LHCN-M2 (cell line): ENCODE measurements around the gene CEACAM21. TPM values are rescaled to one million over a fixed set of nuclear protein-coding genes. Genes with fewer than 3 reads are reported as not detected.

Source experiments
- DNase-seq: peaks from one replicate; pipeline ENCODE4 v3.0.0-alpha.2; 2012; ENCODE audit warnings: low read depth
- total RNA-seq: library from RNA; depleted of rRNA; stranded (reverse); fragments of >200 nt; gene quantifications from 2 replicates; pipeline ENCODE4 v1.2.3, GENCODE V29; 2014; rRNA removed

CEACAM21 gene
- total RNA-seq, 1 experiment from 2014 or later = not detected

DNA sequence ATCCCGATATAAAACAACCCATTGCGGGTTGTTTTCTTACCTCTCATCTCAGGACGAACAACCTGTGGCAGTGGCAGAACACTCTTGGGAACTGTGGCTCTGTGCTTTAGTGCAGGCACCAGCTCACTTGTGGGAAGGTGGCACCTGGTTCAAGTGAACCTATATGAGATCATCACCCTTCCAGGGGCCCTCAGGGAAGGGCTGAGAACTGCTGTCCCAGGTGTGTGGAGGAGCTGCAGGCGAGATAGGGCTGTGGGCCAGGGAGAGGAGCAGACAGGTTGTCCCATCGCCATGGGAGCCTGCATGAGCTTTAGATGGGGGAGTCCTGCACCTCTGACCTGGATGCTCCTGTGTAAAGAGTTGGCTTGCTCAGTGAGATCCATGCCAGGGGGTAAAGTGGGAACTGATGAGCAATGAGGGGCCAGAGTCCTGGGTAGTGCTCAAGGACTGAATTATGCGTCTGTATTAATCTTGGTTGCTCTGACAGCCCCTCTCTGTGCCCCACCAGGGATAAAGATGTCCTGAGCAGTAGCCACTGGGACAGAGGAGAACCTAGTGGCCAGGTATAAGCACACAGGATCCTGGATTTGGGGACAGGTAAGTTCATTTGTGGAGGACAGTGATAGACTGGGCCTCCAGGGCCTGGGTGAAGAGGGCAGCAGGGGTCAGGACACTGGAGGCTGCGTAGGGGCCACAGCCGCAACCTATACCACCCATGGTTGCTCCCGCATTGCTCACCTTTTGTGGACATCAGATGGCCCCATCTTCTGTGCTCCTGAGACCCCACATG lies 42.2 kb downstream of the CEACAM21 start:
- no peak for DNase-seq

DNA sequence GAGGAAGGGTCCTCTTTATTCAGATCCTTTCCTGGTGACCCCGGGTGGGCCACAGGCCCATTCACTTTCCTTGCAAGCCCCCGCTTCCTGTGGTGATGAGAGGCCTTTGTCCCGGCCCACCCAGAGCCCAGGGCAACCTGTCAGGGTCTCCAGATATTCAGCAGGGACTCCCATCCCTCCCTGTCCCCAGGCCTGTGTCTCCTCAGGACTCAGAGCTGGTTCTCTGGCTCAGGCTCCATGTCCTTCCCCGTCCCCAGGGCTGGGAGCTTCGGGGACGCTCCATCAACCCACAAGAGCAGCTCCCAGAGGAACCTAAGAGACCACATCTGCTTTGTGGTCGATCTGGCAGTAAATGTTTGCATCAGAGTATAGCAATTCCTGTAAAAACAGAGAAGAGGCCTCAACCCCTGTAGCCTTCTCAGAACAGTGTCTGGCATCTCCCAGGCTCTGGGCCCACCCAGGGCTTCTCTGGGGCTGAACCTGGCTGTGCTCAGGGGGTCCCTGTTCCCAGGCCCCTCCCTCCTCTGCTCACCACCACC lies 43.1 kb downstream of the CEACAM21 start:
- DNase-seq = no peak

DNA sequence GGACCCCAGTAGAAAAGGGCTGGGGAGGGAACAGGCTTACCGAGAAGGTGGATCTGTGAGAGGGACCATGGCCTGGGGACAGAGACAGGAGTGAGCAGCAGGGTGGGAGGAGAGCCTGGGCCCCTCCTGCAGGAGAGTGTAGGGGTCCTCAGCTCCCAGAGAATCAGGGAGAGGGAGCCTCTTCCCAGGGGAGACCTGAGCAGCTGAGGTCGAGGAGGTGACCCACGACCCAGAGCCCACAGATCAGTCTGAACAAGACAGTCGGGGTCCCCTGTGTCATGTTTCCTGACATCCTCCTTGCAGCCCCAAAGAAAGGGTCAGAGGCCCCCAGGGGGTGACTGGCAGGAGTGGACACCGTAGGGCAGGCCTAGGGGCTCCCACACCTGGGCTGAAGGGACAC lies 44.2 kb downstream of the CEACAM21 start:
- DNase-seq = no peak

DNA sequence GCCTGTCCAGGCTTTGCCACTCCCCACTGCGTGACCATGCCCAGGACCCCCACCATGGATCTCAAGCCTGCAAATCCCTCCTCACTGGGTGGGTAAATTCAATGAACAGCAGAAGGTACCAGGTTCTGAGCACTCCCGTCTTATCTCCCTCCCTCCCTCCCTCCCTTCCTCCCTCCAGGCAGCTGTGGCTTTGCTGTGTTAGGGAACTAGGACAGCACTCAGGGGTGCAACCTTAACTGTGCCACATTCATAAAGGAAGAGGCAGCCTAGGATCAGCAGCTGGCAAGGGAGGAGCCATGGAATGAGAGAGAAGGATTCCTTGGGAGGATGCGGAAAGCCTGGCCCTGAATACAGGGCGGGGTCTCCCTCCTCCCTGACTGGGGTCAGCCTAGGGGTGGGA lies 45.3 kb downstream of the CEACAM21 start:
- DNase-seq = no peak

DNA sequence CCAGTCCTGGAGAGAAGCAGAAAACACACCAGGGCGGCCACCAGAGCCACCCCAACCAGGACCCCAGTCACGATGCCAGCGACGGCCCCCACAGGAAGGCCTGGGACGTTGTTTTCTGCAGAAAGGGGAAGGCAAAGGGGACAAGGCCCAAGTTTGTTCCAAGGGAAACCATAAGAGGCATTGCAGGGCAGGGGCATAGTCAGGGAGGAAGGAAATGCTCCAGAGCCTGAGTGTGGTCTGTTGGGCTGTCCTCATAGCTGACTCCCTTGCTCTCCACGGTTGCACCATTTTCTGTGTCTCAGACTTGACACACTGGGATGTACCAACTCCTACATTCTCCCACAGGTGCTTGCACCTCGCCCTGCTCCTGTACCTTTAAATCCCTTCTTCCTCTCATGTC lies 45.7 kb downstream of the CEACAM21 start:
- DNase-seq = no peak

DNA sequence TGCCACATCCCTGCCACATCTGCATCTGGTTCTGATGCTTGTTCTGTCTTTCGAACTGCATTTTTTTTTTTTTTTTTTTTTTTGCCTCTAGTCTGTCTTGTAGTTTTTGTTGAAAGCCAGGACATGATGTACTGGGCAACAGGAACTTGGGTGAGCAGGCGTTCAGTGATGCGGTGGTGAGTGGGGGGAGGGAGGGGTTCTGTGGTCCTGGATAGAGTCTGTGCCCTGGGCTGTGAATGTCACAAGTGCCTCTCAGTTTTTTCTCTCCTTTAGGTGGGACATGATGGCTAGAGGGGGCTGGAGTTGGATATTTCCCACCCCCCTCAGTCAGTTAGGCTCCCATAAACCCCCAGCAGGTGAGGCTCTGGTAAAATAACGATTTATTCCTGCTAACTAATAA lies 47.4 kb downstream of the CEACAM21 start:
- DNase-seq = no peak

DNA sequence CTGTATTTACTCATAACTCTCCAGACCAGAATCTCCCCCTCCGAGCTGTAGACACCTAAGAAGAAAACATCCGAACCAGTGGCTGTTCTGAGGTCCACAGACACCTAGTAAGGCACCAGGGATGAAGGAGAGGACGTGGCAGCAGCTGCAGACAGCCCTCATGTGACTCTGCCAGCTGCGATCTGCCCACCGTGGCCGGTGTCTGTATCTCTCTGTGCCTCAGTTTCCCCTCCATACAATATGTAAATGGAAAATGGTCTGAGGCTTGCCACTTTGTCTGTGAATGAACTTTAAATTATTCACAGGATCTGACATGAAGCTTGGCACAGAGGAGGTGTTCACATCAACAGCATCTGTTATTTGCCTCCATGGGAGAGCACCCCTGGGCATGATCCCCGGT lies 48.5 kb downstream of the CEACAM21 start:
- DNase-seq = no peak

DNA sequence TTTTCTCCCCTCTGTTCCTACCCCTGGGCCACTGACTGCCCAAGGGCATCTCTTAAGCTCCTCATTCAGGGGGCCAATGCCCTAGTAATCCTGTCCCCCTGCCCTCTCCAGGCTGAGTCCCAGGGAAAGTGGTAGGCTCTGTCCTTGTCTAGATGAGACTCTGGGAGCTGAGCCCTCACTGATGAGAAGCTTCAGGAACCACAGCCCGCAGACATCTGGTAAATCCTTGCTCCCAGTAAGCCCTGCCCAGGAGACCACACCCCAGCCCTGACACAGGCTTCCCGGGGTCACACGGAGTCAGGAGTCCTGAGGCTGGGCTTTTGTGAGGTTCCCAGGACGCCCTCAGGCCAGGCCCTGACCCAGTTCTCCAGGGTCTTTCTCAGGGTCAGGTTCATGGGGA lies 49.0 kb downstream of the CEACAM21 start:
- DNase-seq = no peak

DNA sequence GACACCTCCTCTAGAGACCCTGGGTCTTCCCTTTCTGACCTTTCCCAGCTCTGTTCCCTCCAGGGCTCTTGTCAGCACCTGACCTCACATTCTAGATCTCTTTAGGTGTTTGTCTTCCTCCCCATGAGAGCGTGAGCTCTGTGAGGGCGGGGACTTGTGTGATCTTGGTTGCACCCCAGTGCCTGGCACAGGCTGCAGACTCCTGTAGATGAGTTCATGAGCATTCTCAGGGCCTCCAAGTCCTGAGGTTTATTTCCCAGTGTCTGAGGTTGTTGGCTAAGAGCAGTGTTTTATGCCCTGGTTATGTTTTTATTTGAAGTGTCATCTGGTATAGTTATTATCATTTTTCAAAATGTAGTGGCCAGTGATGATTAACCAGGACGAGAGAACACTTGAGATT lies 50.3 kb downstream of the CEACAM21 start:
- no peak for DNase-seq

DNA sequence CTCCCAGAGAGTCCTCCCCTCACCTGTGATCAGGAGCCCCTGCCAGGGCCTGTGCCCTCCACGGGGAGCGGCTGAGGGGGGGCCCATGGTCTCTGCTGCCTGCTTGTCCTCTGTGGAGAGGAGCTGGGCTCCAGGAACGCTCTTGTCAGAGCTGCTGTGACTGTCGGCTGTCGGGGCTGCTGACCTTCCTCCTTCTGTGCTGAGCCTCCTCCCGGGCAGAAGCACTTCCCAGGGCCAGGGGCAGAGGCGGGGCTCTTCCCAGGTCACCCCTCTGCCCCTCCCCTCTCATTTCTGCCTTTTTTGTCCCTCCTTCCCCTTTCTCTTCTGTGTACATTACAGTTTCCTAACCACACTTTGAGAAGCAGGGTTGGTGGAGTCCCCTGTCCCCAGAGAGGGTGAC lies 50.9 kb downstream of the CEACAM21 start, which contains the start of gene CEACAM4:
Gene CEACAM4, minus strand, starts transcription at position 198 of the 400 bp plus-strand sequence. Its CDS starts 111 bp downstream, at position 87.
- DNase-seq = no peak

DNA sequence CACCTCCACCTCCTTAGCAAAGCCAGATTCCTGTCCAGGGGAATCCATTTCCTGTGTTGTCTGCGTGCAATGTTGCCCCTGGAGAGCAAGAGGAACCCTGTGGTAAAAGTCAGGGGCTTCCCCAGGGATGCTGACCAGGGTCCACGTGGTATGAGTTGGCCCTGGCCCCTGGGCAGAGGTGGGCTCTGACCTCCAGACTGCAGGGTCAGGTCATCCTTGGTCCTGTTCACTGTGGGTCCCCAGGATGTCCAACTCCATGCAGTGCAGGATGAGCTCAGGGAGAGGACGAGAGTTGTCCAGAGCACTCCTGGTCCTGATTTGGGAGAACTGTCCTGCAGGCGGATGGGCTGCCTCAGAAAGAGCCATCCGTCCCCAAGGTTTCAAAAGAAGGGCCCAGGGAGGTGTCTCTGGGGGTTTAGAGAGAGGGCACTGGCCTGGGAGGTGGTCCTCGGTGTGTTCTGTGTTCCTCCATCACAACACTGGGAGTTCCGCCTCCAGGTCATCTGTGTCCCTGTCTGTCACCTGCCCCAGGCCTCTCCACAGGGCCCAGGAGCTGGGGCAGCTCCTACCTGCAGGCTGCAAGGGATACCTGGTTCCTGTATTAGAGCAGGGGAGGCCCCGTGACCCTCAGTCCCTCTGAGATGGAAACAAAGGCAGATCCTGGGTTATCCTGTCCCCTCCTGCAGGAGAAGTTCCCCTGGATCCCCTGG lies 52.2 kb downstream of the CEACAM21 start:
- no peak for DNase-seq

Other genes with a start within 250 kb of the CEACAM21 start
- gene TGFB1, start 222.2 kb upstream of the CEACAM21 start, total RNA-seq = 11.6 and 11.7 TPM in 2 replicates
- 3.7 and 5.3 TPM in 2 replicates for gene B9D2, start 212.0 kb upstream of the CEACAM21 start, total RNA-seq
- 1.2 and 3.5 TPM in 2 replicates for gene TMEM91, start 199.6 kb upstream of the CEACAM21 start, total RNA-seq
- gene EXOSC5, start 178.8 kb upstream of the CEACAM21 start, total RNA-seq = 28.6 and 33.0 TPM in 2 replicates
- gene BCKDHA, start 178.3 kb upstream of the CEACAM21 start, total RNA-seq = 38.6 and 45.5 TPM in 2 replicates
- not detected in 2 replicates for gene B3GNT8, start 148.8 kb upstream of the CEACAM21 start, total RNA-seq
- gene DMAC2, start 136.3 kb upstream of the CEACAM21 start, total RNA-seq = 52.1 and 53.6 TPM in 2 replicates
- not detected in 2 replicates for gene ERICH4, start 133.0 kb upstream of the CEACAM21 start, total RNA-seq
- gene CEACAM4, start 50.9 kb downstream of the CEACAM21 start, total RNA-seq = not detected in 2 replicates
- not detected in 2 replicates for gene CEACAM7, start 112.1 kb downstream of the CEACAM21 start, total RNA-seq
- not detected in 2 replicates for gene CEACAM5, start 132.5 kb downstream of the CEACAM21 start, total RNA-seq
- gene CEACAM6, start 179.4 kb downstream of the CEACAM21 start, total RNA-seq = not detected in 2 replicates
- not detected in 2 replicates for gene CEACAM3, start 220.4 kb downstream of the CEACAM21 start, total RNA-seq